Uterus (tissue), 2 donors: Measurements from ENCODE around the gene ARSA.

Experiments
- CTCF ChIP-seq, 4 experiments: fragments of 200-600 bp in 2 of 4; fragments of 450-650 bp in 2 of 4; sonication (generic) in 2 of 4; IDR thresholded peaks; one replicate each; pipeline ENCODE4 v1.5.1; 2016 to 2019; ENCODE audit warnings: antibody characterized with exemption in 4 of 4, mild to moderate bottlenecking in 2 of 4, moderate library complexity in 1 of 4
- POLR2A ChIP-seq, 2 donors: fragments of 450-650 bp; IDR thresholded peaks; one replicate each; pipeline ENCODE4 v1.6.1; 2016; ENCODE audit warnings: antibody characterized with exemption in 2 of 2, mild to moderate bottlenecking in 1 of 2, moderate library complexity in 1 of 2

DNA sequence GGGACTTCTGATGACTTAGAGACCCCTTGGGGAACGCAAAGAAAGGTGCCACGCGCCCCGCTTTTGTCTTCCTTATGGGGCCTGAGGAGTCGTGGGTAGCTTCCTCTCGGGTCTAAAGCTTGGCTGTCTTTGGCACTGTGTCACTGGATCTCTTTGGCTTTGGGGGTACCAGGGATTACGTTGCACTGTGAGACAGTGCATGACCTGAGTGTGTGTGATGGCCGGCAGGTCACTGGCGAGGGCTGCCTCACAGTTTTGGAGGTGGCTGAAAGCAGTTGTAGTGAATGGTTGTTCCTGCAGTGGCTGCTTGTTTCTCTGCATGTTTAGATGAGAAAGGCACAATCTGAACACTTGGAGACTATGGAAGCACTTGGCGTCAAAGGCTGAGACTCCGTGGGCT lies 5.8 kb upstream of the ARSA start:
- no peak for TF ChIP-seq CTCF (IDR thresholded peaks at IDR 0.05)
- TF ChIP-seq POLR2A (IDR thresholded peaks at IDR 0.05): no peak
